GM12878 (cell line): Measurements from ENCODE around the gene HLA-A. TPM values are rescaled to one million over a fixed set of nuclear protein-coding genes. Genes with fewer than 3 reads are reported as not detected.

ENCODE experiments used
- ATAC-seq: fragments of 200-7000 bp; cut with Tn5 transposase; 3 replicates; pipeline ENCODE4 v1.9.1; 2020; ENCODE audit warnings: mild to moderate bottlenecking, moderate library complexity
- BruUV-seq: library from RNA; stranded (reverse); fragments of 400-500 nt; replicated peaks from 2 replicates; lab custom pipeline; 2021; lab: Mats Ljungman, UMichigan
- CTCF ChIA-PET: fragments of 300-600 bp; sonication (Branson Sonifier 250); formaldehyde crosslinking; extraction: SDS; loops from one replicate; lab custom pipeline; 2021; ENCODE audit warnings: inconsistent platforms; lab: Yijun Ruan, JAX
- POLR2A ChIA-PET: fragments of 350-600 bp; formaldehyde crosslinking; extraction: SDS; loops from one replicate; lab custom pipeline; 2021; ENCODE audit warnings: inconsistent platforms; lab: Charles Lee
- RAD21 ChIA-PET: fragments of 300-600 bp; sonication (Branson Sonifier 250); formaldehyde crosslinking; loops from one replicate; lab custom pipeline; 2023; ENCODE audit warnings: antibody characterized with exemption; ENCODE audit not compliant: unreplicated experiment; lab: Charles Lee
- SMC1A ChIA-PET: fragments of 300-600 bp; sonication (Branson Sonifier 250); formaldehyde crosslinking; loops from one replicate; lab custom pipeline; 2023; ENCODE audit not compliant: unreplicated experiment, uncharacterized antibody; lab: Charles Lee
- DNase-seq: peaks from one replicate; pipeline ENCODE4 v3.0.0-alpha.2; 2011; ENCODE audit warnings: low read depth, low spot score
- FAIRE-seq: peaks from 3 replicates; lab custom pipeline; 2011; peaks lifted over from hg19 to GRCh38; lab: Jason Lieb, UNC
- H2AFZ ChIP-seq: 2 replicates; pipeline ENCODE4 v1.6.0; 2011; ENCODE audit warnings: low read depth, low read length, control low read depth; ENCODE audit not compliant: control insufficient read depth
- H3K27ac ChIP-seq: 2 replicates; pipeline ENCODE4 v1.5.1; 2011; ENCODE audit warnings: control low read depth; ENCODE audit not compliant: control insufficient read depth, insufficient read depth
- H3K27me3 ChIP-seq, 2 experiments: replicated peaks in 1 of 2; 2 replicates each; pipeline versions ENCODE4 v1.6.0 to v1.6.1; 2011; ENCODE audit warnings: low read length in 1 of 2; ENCODE audit not compliant: control insufficient read depth in 2 of 2, insufficient read depth in 2 of 2
- H3K36me3 ChIP-seq, 2 experiments: 2 replicates each; pipeline ENCODE4 v1.5.1; 2011; ENCODE audit warnings: low read length in 1 of 2; ENCODE audit not compliant: control insufficient read depth in 2 of 2, insufficient read depth in 2 of 2
- H3K4me1 ChIP-seq: 2 replicates; pipeline ENCODE4 v1.6.1; 2011; ENCODE audit warnings: mild to moderate bottlenecking, low read length, moderate library complexity, mixed read lengths; ENCODE audit not compliant: control insufficient read depth, insufficient read depth
- H3K4me2 ChIP-seq: 2 replicates; pipeline ENCODE4 v1.6.0; 2011; ENCODE audit warnings: control low read depth; ENCODE audit not compliant: control insufficient read depth, insufficient read depth
- H3K4me3 ChIP-seq: fragments of 200-600 bp; sonication (generic); 2 replicates; pipeline ENCODE4 v1.5.1; 2016
- H3K79me2 ChIP-seq: 2 replicates; pipeline ENCODE4 v1.6.0; 2011; ENCODE audit warnings: low read length; ENCODE audit not compliant: control insufficient read depth, insufficient read depth
- H3K9ac ChIP-seq: 2 replicates; pipeline ENCODE4 v1.8.0; 2011; ENCODE audit warnings: low read length, control low read depth, mixed read lengths; ENCODE audit not compliant: control insufficient read depth, insufficient read depth
- H3K9me3 ChIP-seq: replicated peaks from 3 replicates; pipeline ENCODE4 v1.5.1; 2011; ENCODE audit warnings: mild to moderate bottlenecking, low read length; ENCODE audit not compliant: control insufficient read depth, insufficient read depth
- H4K20me1 ChIP-seq: 2 replicates; pipeline ENCODE4 v1.6.0; 2011; ENCODE audit not compliant: control insufficient read depth, insufficient read depth
- DPF2 ChIP-seq: fragments of 450-650 bp; IDR thresholded peaks from 2 replicates; pipeline ENCODE4 v1.6.1; 2017; ENCODE audit warnings: mild to moderate bottlenecking
- ESRRA ChIP-seq: IDR thresholded peaks from 2 replicates; pipeline ENCODE4 v1.6.1; 2012; ENCODE audit warnings: mild to moderate bottlenecking, low read length, improper control_type of control experiment
- IKZF1 ChIP-seq: fragments of 450-650 bp; conservative IDR thresholded peaks from 2 replicates; pipeline ENCODE4 v1.6.1; 2017; ENCODE audit warnings: antibody characterized with exemption, mild to moderate bottlenecking
- IKZF2 ChIP-seq, 2 experiments: fragments of 450-650 bp; IDR thresholded peaks; 2 replicates each; pipeline ENCODE4 v1.6.1; 2017; ENCODE audit warnings: mild to moderate bottlenecking in 2 of 2, moderate library complexity in 2 of 2
- MYB ChIP-seq: fragments of 150-350 bp; IDR thresholded peaks from 2 replicates; pipeline ENCODE4 v1.6.1; 2014; ENCODE audit warnings: mild to moderate bottlenecking, low read depth, low read length, borderline replicate concordance
- PAX5 ChIP-seq: IDR thresholded peaks from 2 replicates; pipeline ENCODE4 v1.6.1; 2011; ENCODE audit warnings: low read depth, low read length, borderline replicate concordance
- RUNX3 ChIP-seq: IDR thresholded peaks from 2 replicates; pipeline ENCODE4 v1.6.1; 2012; ENCODE audit warnings: low read length, inconsistent platforms
- TAF1 ChIP-seq: IDR thresholded peaks from 2 replicates; pipeline ENCODE4 v1.6.1; 2011; ENCODE audit warnings: mild to moderate bottlenecking, low read depth, low read length, borderline replicate concordance
- TCF7 ChIP-seq: IDR thresholded peaks from 2 replicates; pipeline ENCODE4 v1.6.1; 2014; ENCODE audit warnings: antibody characterized with exemption, borderline replicate concordance
- WGBS: methylation state at CpG from one replicate; pipeline ENCODE4 v1.1.6; 2016; ENCODE audit warnings: low lambda C conversion rate; ENCODE audit not compliant: insufficient replicate concordance, insufficient coverage; ENCODE audit errors: missing lambda C conversion rate; 5-methylcytosine and 5-hydroxymethylcytosine counted together
- in situ Hi-C: fragments of 300-500 bp; cut with MboI; formaldehyde crosslinking; loops from 9 replicates; pipeline ENCODE4 v1.14.3; 2018; ENCODE audit warnings: mixed read lengths
- intact Hi-C: fragments of 100-400 bp; cut with micrococcal nuclease; formaldehyde crosslinking; loops from one replicate; pipeline ENCODE4 v1.14.2; 2022; ENCODE audit not compliant: unreplicated experiment
- polyA plus RNA-seq, 11 experiments: library from polyadenylated mRNA; depleted of rRNA in 4 of 11; unstranded in 6 of 11; stranded (reverse) in 5 of 11; fragments of >200 nt; fragmentation: Nextera tagmentation in 4 of 11; fragmentation: Illumina TruSeq in 1 of 11; extraction: Ambion mirVana in 4 of 11; extraction: Trizol in 1 of 11; gene quantifications; 1 replicate in 1 of 11; 2 replicates in 10 of 11; pipeline versions ENCODE4 v1.2.1 to v1.2.3, GENCODE V29; 2011 to 2016; ENCODE audit warnings: inconsistent platforms in 2 of 11, missing spikeins in 2 of 11, low read depth in 1 of 11
- total RNA-seq, 4 experiments: library from RNA; depleted of rRNA in 3 of 4; stranded (reverse); fragments of >200 nt in 3 of 4; fragmentation: Illumina TruSeq in 1 of 4; extraction: Trizol in 1 of 4; gene quantifications; 2 replicates each; pipeline versions ENCODE4 v1.2.1 to v1.2.3, GENCODE V29; 2013 to 2021
- TF ChIP-seq, protein P1 (sequence below): fragments of 450-650 bp; IDR thresholded peaks from 2 replicates; pipeline ENCODE4 v1.6.1; 2017; ENCODE audit warnings: mild to moderate bottlenecking, moderate library complexity
- TF ChIP-seq, protein P2 (sequence below): fragments of 450-650 bp; IDR thresholded peaks from 2 replicates; pipeline ENCODE4 v1.6.1; 2017; ENCODE audit warnings: antibody characterized with exemption, mild to moderate bottlenecking, moderate library complexity
- TF ChIP-seq, protein P3 (sequence below): fragments of 450-650 bp; IDR thresholded peaks from 2 replicates; pipeline ENCODE4 v1.6.1; 2014; ENCODE audit warnings: mild to moderate bottlenecking

The HLA-A gene
- total and polyA plus RNA-seq, 10 of the 15 experiments (the other 5 are each of a cell fraction or from before 2014, with no cell fraction given), result 129 to 1,155 (median 749) TPM

DNA sequence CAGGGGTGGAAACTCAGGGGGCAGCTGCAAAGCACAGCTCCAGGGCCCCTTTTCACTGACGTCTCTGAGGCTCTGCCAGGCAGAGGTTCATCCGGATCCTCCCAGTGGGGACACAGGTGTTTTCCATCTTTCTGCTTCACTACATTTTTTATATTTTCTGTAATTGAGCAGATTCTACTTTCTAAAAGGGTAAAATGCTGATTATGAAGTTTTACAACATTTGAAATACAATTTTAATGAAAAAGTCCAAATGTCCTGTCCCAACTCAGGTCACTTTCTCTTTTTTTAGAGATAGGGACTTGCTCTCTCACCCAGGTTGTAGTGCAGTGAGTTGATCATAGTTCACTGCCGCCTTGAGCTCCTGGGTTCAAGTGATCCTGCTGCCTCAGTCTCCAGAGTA lies 41.9 kb downstream of the HLA-A start (continued):
- TF ChIP-seq, protein P1, sequence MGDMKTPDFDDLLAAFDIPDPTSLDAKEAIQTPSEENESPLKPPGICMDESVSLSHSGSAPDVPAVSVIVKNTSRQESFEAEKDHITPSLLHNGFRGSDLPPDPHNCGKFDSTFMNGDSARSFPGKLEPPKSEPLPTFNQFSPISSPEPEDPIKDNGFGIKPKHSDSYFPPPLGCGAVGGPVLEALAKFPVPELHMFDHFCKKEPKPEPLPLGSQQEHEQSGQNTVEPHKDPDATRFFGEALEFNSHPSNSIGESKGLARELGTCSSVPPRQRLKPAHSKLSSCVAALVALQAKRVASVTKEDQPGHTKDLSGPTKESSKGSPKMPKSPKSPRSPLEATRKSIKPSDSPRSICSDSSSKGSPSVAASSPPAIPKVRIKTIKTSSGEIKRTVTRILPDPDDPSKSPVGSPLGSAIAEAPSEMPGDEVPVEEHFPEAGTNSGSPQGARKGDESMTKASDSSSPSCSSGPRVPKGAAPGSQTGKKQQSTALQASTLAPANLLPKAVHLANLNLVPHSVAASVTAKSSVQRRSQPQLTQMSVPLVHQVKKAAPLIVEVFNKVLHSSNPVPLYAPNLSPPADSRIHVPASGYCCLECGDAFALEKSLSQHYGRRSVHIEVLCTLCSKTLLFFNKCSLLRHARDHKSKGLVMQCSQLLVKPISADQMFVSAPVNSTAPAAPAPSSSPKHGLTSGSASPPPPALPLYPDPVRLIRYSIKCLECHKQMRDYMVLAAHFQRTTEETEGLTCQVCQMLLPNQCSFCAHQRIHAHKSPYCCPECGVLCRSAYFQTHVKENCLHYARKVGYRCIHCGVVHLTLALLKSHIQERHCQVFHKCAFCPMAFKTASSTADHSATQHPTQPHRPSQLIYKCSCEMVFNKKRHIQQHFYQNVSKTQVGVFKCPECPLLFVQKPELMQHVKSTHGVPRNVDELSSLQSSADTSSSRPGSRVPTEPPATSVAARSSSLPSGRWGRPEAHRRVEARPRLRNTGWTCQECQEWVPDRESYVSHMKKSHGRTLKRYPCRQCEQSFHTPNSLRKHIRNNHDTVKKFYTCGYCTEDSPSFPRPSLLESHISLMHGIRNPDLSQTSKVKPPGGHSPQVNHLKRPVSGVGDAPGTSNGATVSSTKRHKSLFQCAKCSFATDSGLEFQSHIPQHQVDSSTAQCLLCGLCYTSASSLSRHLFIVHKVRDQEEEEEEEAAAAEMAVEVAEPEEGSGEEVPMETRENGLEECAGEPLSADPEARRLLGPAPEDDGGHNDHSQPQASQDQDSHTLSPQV, result no peak
- TF ChIP-seq TCF7 (no peak), PAX5 (no peak), DPF2 (no peak)
- TF ChIP-seq, protein P2, sequence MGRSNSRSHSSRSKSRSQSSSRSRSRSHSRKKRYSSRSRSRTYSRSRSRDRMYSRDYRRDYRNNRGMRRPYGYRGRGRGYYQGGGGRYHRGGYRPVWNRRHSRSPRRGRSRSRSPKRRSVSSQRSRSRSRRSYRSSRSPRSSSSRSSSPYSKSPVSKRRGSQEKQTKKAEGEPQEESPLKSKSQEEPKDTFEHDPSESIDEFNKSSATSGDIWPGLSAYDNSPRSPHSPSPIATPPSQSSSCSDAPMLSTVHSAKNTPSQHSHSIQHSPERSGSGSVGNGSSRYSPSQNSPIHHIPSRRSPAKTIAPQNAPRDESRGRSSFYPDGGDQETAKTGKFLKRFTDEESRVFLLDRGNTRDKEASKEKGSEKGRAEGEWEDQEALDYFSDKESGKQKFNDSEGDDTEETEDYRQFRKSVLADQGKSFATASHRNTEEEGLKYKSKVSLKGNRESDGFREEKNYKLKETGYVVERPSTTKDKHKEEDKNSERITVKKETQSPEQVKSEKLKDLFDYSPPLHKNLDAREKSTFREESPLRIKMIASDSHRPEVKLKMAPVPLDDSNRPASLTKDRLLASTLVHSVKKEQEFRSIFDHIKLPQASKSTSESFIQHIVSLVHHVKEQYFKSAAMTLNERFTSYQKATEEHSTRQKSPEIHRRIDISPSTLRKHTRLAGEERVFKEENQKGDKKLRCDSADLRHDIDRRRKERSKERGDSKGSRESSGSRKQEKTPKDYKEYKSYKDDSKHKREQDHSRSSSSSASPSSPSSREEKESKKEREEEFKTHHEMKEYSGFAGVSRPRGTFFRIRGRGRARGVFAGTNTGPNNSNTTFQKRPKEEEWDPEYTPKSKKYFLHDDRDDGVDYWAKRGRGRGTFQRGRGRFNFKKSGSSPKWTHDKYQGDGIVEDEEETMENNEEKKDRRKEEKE, result no peak

DNA sequence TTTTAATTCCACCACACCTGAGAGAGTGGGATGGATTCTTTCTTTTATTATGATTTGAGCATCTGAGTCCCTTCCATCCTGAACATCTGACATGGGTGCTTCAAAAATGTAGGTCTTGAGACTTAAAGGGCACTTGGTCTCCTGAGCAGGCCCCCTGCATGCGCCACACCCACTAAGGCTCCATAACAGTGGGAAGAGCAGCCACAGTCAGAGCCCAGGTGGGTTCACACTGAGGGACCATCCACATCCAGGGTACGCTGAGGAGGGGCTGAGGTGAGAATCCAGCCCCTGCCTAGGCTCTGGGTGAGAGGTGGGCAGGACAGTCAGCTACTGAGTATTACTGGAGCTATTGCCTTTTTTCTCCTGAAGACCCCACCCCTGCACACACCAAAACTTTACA lies 42.7 kb downstream of the HLA-A start:
- RAD21 ChIA-PET, result no interaction called here
- SMC1A ChIA-PET, result interaction anchor here (0.8 to 1.7 kb wide), 2 partner anchors 136 to 137 kb away, joined by 3 to 5 read pairs; no protein-coding TSS in a partner anchor
- no peaks in the 10 kb centered on the region for H3K9me3 ChIP-seq
- POLR2A ChIA-PET, result no interaction called here
- no peak overlapping the region for H2AFZ ChIP-seq
- no peak overlapping the region for H3K4me3 ChIP-seq
- intact Hi-C loops, result no loop called here
- no peak overlapping the region for H3K4me2 ChIP-seq
- no peak for DNase-seq
- CTCF ChIA-PET, result no interaction called here
- no peak for FAIRE-seq
- H3K36me3 ChIP-seq, result no peaks in the 10 kb centered on the region
- 66% methylated on average over 2 of the region's 2 CpGs for WGBS
- TF ChIP-seq, protein P3, sequence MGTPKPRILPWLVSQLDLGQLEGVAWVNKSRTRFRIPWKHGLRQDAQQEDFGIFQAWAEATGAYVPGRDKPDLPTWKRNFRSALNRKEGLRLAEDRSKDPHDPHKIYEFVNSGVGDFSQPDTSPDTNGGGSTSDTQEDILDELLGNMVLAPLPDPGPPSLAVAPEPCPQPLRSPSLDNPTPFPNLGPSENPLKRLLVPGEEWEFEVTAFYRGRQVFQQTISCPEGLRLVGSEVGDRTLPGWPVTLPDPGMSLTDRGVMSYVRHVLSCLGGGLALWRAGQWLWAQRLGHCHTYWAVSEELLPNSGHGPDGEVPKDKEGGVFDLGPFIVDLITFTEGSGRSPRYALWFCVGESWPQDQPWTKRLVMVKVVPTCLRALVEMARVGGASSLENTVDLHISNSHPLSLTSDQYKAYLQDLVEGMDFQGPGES, result no peak
- no peak for TF ChIP-seq PAX5
- TF ChIP-seq IKZF2 (IDR thresholded peaks at IDR 0.05), result no peak
- no peak for TF ChIP-seq ESRRA
- TF ChIP-seq TAF1, result no peak
- TF ChIP-seq MYB, result no peak
- TF ChIP-seq IKZF1, result no peak
- no peak for TF ChIP-seq RUNX3
- in situ Hi-C loops, result no loop called here
- no TSS peak for BruUV-seq
- no peak overlapping the region for H3K27ac ChIP-seq
- no peak overlapping the region for H3K9ac ChIP-seq
- no peaks in the 10 kb centered on the region for H4K20me1 ChIP-seq
- H3K79me2 ChIP-seq, result no peaks in the 10 kb centered on the region
- no peaks in the 10 kb centered on the region for H3K4me1 ChIP-seq
- H3K27me3 ChIP-seq, result no peaks in the 10 kb centered on the region
- no peak for ATAC-seq
